ENCODE data around the gene PHYH. TPM values are rescaled to one million over a fixed set of nuclear protein-coding genes. Genes with fewer than 3 reads are reported as not detected.

Gene PHYH
- total RNA-seq, 4 donors from 2014 or later = 4.1 to 14.2 (median 7.5) TPM

DNA sequence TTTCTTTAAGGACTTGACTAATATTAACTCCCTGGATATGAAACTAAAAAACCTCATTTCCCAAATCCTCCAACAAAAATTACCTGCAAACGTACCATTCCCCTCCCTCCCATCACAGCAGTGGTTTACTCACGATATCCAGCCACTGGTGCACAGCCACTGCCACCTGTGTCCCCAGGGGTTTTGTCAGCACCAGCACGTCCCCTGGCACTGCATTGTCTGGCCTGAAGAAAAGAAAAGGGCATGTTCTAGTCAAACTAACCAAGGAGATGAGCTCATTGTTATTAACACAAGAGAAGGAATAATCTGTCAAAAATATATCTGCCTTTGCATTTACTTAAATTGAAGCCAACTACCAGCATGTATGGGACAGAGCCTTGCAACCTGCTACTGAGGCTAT, 29.7 kb upstream of the PHYH start:
- no peaks in the 10 kb centered on the region for H3K4me1 ChIP-seq
- H3K4me3 ChIP-seq = no peak overlapping the region
- WGBS, 2 donors = 58 to 83% methylated on average over 3 of the region's 3 CpGs
- H3K36me3 ChIP-seq = peaks cover 4 to 99% (median 17%) of the 10 kb centered on the region in 3 donors
- no peaks in the 10 kb centered on the region for H3K9me3 ChIP-seq
- no peaks in the 10 kb centered on the region for H3K27me3 ChIP-seq
- DNase-seq = no peak
- intact Hi-C loops (cut with DNase I) = no loop called here
- TF ChIP-seq, protein P1, sequence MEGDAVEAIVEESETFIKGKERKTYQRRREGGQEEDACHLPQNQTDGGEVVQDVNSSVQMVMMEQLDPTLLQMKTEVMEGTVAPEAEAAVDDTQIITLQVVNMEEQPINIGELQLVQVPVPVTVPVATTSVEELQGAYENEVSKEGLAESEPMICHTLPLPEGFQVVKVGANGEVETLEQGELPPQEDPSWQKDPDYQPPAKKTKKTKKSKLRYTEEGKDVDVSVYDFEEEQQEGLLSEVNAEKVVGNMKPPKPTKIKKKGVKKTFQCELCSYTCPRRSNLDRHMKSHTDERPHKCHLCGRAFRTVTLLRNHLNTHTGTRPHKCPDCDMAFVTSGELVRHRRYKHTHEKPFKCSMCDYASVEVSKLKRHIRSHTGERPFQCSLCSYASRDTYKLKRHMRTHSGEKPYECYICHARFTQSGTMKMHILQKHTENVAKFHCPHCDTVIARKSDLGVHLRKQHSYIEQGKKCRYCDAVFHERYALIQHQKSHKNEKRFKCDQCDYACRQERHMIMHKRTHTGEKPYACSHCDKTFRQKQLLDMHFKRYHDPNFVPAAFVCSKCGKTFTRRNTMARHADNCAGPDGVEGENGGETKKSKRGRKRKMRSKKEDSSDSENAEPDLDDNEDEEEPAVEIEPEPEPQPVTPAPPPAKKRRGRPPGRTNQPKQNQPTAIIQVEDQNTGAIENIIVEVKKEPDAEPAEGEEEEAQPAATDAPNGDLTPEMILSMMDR (IDR thresholded peaks at IDR 0.05) = no peak
- no peak for TF ChIP-seq POLR2A (IDR thresholded peaks at IDR 0.05)
- no peak overlapping the region for H3K27ac ChIP-seq

GRCh38 chr10:13328613-13329012, 28.7 kb upstream of the PHYH start:
- peaks cover 4 to 99% (median 13%) of the 10 kb centered on the region in 3 donors for H3K36me3 ChIP-seq
- intact Hi-C loops (cut with DNase I) = no loop called here
- H3K4me3 ChIP-seq = no peak overlapping the region
- TF ChIP-seq, protein P1 (IDR thresholded peaks at IDR 0.05) = no peak
- no peak for TF ChIP-seq POLR2A (IDR thresholded peaks at IDR 0.05)
- H3K9me3 ChIP-seq = no peaks in the 10 kb centered on the region
- no peak for DNase-seq
- 92% methylated on average over 8 to 10 of the region's 10 CpGs for WGBS, 2 donors
- no peak overlapping the region for H3K27ac ChIP-seq
- no peaks in the 10 kb centered on the region for H3K27me3 ChIP-seq
- no peaks in the 10 kb centered on the region for H3K4me1 ChIP-seq

- H3K27ac ChIP-seq = no peak overlapping the region
- WGBS, 2 donors = 84 to 96% methylated on average over 3 to 5 of the region's 5 CpGs
- H3K9me3 ChIP-seq = no peaks in the 10 kb centered on the region
- DNase-seq = no peak
- no peak for TF ChIP-seq POLR2A (IDR thresholded peaks at IDR 0.05)
- TF ChIP-seq, protein P1 (IDR thresholded peaks at IDR 0.05) = no peak
- no peak overlapping the region for H3K4me3 ChIP-seq
- H3K27me3 ChIP-seq = no peaks in the 10 kb centered on the region
- H3K36me3 ChIP-seq = peaks cover 4 to 99% (median 8%) of the 10 kb centered on the region in 3 donors
- no peaks in the 10 kb centered on the region for H3K4me1 ChIP-seq
- intact Hi-C loops (cut with DNase I) = no loop called here
These were observed 28.3 kb upstream of the PHYH start for GRCh38 chr10:13328126-13328525.

- H3K27me3 ChIP-seq = no peaks in the 10 kb centered on the region
- DNase-seq = no peak
- H3K36me3 ChIP-seq = peaks cover 7 to 99% (median 7%) of the 10 kb centered on the region in 3 donors
- intact Hi-C loops (cut with DNase I) = no loop called here
- no peak overlapping the region for H3K27ac ChIP-seq
- no peak overlapping the region for H3K4me3 ChIP-seq
- 42 to 58% methylated on average over 3 of the region's 3 CpGs for WGBS, 2 donors
- no peaks in the 10 kb centered on the region for H3K4me1 ChIP-seq
- TF ChIP-seq, protein P1 (IDR thresholded peaks at IDR 0.05) = no peak
- TF ChIP-seq POLR2A (IDR thresholded peaks at IDR 0.05) = no peak
- no peaks in the 10 kb centered on the region for H3K9me3 ChIP-seq
These were observed 27.7 kb upstream of the PHYH start for GRCh38 chr10:13327534-13327933.

- no peak overlapping the region for H3K27ac ChIP-seq
- WGBS, 2 donors = 95% methylated on average over 18 to 21 of the region's 24 CpGs
- H3K27me3 ChIP-seq = no peaks in the 10 kb centered on the region
- DNase-seq = no peak
- no peaks in the 10 kb centered on the region for H3K4me1 ChIP-seq
- no peak overlapping the region for H3K4me3 ChIP-seq
- H3K9me3 ChIP-seq = no peaks in the 10 kb centered on the region
- intact Hi-C loops (cut with DNase I) = no loop called here
- no peak for TF ChIP-seq POLR2A (IDR thresholded peaks at IDR 0.05)
- TF ChIP-seq, protein P1 (IDR thresholded peaks at IDR 0.05) = no peak
- H3K36me3 ChIP-seq = peaks cover 6 to 96% (median 10%) of the 10 kb centered on the region in 3 donors
These were observed 22.8 kb upstream of the PHYH start for GRCh38 chr10:13322615-13323148.

All from esophagus squamous epithelium (tissue), 5 donors.